ENCODE results near the gene CPLX1.

CPLX1 gene

DNA sequence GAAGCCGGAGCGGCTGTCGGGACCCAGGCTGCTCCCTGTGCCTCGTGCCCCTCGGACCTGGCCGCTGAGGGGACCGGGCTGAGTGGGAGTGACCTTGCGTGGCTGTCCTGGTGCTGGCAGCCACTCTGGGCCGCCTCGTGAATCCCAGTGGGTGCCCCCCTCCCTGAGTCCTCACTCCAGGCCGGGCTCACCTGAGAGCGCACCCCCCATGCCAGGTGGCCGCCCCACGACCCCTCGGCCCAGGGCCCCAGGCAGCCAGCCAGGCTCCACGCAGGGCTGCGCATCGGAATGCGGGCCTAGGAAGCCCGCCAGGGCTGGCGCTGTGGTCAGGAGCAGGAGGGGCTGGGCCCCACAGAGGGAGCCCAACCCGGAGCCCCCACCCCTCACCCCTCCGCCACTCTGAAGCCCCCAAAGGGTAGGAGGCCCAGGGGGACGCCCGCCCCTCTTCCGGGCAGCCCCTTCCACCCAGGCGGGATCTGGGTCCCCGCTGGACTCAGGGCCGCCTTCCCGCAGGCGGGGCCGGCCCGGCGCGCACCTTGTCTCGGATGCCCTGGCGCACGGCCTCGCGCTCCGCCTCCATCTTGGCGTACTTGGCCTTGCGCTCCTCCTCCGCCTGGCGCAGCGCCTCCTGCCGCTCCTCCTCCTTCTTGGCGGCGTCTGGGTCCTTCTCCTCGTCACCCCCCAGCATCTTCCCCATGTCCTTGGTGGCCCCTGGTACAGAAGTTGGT lies 33.9 kb downstream of the CPLX1 start:
- TF ChIP-seq, protein P1, sequence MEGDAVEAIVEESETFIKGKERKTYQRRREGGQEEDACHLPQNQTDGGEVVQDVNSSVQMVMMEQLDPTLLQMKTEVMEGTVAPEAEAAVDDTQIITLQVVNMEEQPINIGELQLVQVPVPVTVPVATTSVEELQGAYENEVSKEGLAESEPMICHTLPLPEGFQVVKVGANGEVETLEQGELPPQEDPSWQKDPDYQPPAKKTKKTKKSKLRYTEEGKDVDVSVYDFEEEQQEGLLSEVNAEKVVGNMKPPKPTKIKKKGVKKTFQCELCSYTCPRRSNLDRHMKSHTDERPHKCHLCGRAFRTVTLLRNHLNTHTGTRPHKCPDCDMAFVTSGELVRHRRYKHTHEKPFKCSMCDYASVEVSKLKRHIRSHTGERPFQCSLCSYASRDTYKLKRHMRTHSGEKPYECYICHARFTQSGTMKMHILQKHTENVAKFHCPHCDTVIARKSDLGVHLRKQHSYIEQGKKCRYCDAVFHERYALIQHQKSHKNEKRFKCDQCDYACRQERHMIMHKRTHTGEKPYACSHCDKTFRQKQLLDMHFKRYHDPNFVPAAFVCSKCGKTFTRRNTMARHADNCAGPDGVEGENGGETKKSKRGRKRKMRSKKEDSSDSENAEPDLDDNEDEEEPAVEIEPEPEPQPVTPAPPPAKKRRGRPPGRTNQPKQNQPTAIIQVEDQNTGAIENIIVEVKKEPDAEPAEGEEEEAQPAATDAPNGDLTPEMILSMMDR (IDR thresholded peaks at IDR 0.05; ENCODE audit: extremely low read depth, missing control alignments): no peak
- DNase-seq (ENCODE audit: low spot score): peak; percentile 51

GRCh38 chr4:791252-791897 lies 34.6 kb downstream of the CPLX1 start:
- TF ChIP-seq, protein P1 (IDR thresholded peaks at IDR 0.05; ENCODE audit: extremely low read depth, missing control alignments): no peak
- DNase-seq (ENCODE audit: low spot score): no peak

DNA sequence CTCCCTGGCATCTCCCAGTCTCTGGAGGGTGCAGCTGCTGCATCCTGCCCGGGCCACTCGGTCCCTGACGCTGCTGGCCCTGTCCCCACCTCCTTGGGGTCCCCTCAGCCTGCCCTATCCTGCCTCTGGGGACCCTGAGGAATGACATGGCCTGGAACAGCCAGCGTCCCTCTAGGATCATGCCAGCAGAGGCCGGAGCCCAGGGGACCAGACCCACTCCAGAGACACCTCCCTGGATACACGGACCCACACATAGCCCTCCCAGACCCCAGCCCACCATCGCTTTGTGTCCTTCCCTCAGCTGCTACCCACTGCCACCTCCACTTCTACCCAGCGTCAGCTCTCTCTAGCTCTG lies 35.5 kb downstream of the CPLX1 start:
- DNase-seq (ENCODE audit: low spot score): no peak
- TF ChIP-seq, protein P1 (IDR thresholded peaks at IDR 0.05; ENCODE audit: extremely low read depth, missing control alignments): no peak

GRCh38 chr4:789571-790465 lies 36.1 kb downstream of the CPLX1 start:
- DNase-seq (ENCODE audit: low spot score): no peak
- TF ChIP-seq, protein P1 (IDR thresholded peaks at IDR 0.05; ENCODE audit: extremely low read depth, missing control alignments): no peak

DNA sequence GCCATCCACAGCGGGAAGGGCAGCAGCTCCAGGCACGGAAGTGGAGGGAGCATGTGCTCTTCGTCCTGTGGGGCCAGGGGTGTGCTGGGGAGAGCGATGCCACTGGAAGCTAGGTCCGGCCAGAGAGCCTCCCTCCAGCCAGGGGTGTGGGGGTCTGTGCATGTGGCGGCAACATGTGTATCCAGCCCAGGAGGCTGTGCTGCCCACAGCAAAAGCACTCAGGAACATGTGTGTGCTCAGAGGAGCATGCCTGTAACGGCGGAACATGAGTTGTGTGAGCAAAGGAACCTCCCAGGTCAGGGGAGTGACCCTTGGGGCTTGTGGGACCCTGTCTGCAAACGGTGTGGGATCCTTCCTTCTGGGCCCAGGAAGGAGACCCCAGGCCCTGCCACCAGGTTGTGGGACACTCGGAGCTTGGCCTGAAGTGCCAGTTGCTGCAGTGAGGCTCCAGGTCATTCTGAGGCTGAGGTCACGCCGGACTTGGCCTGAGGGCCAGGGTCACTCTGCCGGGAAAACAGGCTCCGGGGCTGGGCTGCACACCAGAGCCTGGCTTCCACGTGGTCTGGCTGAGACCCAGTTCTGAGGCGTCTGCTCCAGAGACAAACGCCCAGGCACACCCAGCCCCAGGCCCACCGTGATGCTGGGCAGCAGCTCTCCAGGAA lies 37.2 kb downstream of the CPLX1 start:
- DNase-seq (ENCODE audit: low spot score): no peak
- TF ChIP-seq, protein P1 (IDR thresholded peaks at IDR 0.05; ENCODE audit: extremely low read depth, missing control alignments): no peak

DNA sequence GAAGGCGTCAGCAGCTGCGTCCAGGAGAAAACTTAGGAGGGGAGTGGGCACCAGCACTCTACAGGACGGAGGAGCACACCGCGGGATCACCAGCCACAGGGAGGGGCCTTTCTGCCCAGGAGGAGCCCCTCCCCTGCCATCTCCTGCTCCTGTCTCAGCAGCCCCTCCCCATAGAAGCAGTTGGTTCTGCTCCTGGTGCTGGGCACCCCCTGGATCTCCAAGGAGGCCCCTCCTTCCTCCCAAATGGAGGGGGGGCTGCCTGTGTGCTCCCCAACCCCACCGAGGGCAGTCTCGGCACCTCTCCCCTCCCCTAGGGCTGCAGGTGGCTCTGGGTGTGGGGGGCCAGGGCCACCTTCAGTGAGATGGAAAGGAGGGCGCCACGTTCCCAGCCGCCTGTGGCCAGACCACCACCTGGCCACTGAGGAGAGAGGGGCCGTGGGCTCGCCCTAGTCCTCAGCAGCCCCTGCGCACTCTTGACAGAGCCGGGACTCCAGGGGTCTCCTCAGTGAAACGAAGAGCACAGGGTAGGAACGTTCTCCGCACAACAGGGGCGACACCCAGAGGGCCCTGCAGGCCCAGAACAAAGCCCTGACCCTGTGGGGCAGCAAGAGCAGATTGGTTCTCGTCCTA lies 37.8 kb downstream of the CPLX1 start:
- TF ChIP-seq, protein P1 (IDR thresholded peaks at IDR 0.05; ENCODE audit: extremely low read depth, missing control alignments): no peak
- no peak for DNase-seq (ENCODE audit: low spot score)

All from GM20000 (cell line).